Non-pigmented ciliary epithelial cell (primary cell): ENCODE data around the gene LIF.
"Not testable (repeated sequence)": the region's sequence is repeated elsewhere in the genome, so short reads cannot be mapped to it uniquely, and the experiment has no call there.

Source experiments
- DNase-seq: peaks from one replicate; pipeline ENCODE4 v3.0.0-alpha.2; 2010; ENCODE audit warnings: low read depth

Gene LIF

DNA sequence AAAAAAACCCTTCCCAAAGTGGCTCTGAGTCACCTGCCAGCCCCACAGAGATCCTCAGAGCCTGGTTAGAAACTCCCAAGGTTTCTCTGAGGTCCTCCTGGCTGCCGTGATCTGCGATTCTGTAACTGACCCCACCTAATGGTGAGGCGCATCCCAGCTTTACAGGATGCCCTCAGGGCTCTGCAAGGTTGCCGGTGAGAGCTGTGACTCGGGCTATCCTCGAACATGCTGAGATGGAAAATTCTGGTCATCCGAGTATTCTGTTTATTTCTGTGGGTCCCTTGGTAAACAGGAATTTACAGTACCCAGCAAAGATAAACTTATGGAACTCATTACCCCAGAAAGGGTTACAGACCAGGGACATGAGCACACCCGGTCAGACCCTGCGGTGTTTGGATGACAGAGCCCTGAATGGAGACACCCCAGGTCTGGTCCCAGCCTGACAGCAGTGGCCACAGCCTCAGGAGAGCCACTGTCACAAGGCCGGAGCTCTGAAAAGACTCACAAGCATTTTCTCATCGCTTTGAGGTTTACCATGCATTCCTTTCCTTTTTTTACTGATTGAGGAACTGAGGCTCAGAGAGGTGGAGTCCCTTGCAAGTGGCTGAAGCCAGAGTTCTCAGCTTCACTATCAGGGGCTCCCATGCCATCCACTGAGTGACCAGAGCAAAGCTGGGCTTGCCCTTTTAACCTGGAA is 22.2 kb downstream of the LIF start:
- DNase-seq = no peak

DNA sequence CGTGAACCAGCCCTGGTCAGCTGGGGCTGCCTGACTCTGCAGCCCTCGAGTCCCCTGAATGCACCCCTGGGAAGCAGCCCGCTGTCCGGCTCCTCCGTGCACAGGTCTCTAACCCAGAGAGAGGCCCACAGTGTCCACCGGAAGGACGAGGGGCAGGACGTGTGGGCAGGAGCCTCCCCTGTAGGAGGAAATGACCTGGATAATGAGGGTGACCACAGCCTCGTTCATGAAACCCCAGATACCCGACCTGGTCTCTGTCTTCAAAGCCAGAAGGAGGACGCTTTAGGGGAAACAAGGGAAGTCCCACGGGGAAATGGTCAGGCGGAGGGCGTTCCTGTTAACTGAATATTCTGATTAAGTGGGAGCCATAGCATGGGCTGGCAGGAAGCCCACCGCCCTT is 23.3 kb downstream of the LIF start:
- DNase-seq = no peak

- no peak for DNase-seq
Measured at GRCh38 chr22:30222321-30222720, 24.2 kb downstream of the LIF start.

DNA sequence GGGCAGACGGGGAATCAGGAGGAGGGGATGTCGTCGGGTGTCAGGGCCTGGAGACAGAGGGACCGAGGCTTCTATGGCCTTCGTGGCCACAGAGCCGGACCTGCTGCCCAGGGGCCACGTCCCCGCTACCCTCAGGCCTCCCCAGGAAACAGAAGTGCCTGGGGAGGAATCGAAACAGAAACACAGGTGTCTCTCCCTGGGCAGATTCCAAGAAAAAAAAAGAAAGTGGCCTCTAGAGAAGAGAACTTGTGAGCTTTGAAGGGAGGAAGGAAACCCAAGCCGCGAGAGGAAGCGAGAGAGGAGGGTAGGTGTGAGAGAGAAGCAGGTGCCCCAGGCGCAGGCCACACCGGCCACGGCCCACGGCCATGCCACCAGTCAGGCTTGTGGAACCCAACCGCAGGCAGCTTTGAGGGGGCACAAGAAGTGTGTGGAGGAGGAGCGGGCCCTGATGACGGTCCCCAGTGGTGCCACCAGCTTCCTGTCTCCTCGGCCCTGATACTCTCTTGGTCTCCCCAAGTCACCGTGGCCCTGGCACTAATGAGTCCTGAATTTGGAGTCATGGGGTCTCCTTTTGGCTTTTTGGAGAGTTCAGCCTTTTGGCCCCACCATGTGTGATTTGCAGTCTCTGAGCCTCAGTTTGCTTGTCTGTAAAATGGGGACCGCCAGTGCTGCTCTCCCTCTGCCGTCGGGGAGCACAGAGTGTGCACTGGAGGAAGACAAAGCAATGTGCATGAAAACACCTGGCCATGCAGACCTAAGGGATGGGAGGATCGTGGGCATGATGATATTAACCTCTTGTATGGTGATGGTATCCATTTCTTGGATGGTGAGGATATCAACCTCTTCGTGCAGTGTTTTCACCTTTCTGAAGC is 25.2 kb downstream of the LIF start:
- no peak for DNase-seq

- DNase-seq = no peak
Measured at GRCh38 chr22:30220338-30221012, 26.1 kb downstream of the LIF start.

DNA sequence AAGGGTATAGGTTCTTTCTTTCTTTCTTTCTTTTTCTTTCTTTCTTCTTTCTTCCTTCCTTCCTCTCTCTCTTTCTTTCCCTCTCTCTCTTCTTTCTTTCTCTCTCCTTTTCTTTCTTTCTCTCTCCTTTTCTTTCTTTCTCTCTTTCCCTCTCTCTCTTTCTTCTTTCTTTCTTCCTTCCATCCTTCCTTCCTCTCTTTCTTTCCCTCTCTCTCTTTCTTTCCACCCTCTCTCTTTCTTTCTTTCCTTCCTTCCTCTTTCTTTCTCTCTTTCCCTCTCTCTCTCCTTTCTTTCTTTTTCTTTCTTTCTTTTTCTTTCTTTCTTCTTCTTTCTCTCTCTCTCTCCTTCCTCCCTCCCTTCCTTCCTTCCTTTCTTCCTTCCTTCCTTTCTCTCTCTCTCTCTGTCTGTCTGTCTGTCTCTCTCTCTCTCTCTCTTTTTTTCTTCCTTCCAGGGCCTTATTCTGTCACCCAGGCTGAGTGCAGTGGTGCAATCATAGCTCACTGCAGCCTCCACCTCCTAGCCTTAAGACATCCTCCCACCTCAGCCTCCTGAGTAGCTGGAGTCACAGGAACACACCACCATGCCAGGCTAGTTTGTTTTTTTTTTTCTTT is 26.8 kb downstream of the LIF start:
- DNase-seq = no peak

- DNase-seq = no peak
Measured at GRCh38 chr22:30219049-30219654, 27.4 kb downstream of the LIF start.

GRCh38 chr22:30217698-30218560 is 28.6 kb downstream of the LIF start:
- no peak for DNase-seq

DNA sequence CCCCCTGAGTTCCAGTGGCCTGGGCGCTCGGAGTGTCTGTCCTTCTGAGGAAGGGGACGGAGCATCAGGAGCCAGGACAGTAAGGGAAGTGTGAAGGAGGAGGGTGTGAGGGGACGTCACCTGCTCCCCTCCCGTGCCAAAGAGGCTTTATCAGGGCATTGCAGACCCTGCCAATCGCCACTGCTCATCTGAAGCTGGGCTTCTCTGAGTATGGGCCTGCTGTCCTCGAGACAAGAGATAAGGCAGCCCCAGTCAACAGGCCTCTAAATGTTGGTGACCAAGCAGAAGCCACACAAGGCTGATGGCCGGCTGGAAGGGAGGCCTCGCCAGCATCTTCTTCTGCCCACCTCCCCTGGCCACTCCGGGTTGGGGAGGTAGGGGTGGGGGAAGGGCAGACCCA is 29.8 kb downstream of the LIF start:
- no peak for DNase-seq

- DNase-seq = not testable (repeated sequence)
Measured at GRCh38 chr22:30216272-30216671, 30.3 kb downstream of the LIF start.

- no peak for DNase-seq
Measured at GRCh38 chr22:30214703-30215407, 31.7 kb downstream of the LIF start.

- DNase-seq = peak; percentile 50
Measured at GRCh38 chr22:30212996-30213441, 33.5 kb downstream of the LIF start.

GRCh38 chr22:30212363-30212995 is 34.1 kb downstream of the LIF start:
- peak; percentile 84 for DNase-seq

DNA sequence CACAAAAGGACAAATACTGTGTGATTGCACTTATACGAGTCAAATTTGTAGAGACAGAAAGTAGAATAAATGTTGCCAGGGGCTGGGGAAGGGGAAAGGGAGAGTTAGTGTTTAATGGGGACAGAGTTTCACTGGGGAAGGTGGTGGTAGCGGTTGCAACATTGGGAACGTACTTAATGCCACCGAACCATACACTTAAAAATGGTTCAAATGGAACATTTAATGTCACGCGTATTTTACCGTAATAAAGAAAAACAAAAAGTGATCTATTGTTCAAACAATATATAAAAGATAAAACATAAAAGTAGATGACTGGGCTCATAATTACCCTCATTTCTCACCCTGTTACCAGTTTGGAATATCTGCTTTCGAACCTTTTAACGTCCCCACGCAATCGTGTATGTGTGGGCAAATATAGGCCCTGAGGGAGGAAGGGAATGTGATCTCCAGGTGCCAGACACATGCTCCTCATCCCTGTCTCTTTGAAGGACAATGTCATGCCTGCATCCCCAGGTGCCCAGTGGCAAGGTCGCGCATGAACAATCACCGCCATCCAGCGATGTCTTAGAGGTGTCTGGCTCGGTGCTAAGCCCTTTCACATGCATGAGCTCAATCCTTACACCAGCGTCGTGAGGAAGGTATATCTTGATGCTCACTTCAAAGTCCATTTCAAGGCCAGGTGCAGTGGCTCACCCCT is 35.3 kb downstream of the LIF start:
- DNase-seq = no peak

- peak; percentile 58 for DNase-seq
Measured at GRCh38 chr22:30210235-30210909, 36.2 kb downstream of the LIF start.

GRCh38 chr22:30209642-30210041 is 36.9 kb downstream of the LIF start:
- no peak for DNase-seq

DNA sequence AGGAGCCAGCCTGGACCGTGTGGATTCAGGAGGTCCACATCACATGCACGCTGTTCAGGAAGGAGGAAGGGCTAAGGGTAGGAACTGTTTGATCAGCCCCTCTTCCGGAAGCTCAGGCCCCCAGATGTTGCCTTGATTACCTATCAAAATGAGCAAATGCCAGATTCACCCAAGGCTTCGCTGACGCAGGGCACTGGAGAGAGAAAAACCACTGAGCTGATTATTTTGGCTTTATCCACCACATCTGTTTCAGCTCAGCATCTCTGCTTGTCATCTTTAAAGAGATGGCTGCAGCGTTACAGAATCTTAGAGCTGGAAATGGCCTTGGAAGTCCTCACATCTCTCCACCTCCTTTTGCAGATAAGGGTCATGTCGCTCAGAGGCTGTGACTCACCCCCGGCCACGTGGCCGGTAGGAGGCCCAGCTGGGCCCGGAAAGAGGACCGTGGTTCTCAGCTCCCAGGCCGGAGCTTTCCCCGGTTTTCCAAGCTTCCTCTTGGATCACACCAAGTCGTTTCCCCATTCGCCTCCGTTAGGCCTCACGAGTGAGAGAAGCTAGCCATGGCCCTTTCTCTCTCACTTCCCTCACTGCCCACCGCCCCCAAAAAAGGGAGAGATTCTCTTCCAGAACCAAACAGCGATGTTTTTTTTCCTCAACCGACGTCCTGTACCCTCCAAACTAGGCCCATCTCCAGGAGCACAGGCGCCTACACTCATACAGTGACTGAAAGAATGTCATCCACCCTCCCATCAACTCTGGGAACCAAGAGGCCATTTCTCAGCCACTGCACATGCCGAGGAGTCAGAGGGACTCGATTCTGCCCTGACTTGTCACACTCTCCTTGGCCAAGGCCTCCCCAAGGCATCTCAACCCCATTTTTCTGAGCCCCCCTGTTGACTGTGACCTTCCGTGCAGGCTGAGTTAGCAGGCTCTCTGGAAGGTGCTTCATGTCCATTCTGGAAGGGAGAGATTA is 37.6 kb downstream of the LIF start:
- DNase-seq = peak; percentile 70
